ENCODE data around the gene SLC37A3.

- no peak for TF ChIP-seq EZH2 (IDR thresholded peaks at IDR 0.05; ENCODE audit: insufficient read depth, low read length)
- TF ChIP-seq CTCF (IDR thresholded peaks at IDR 0.05; ENCODE audit: insufficient read depth, low read depth, low read length), result no peak
Measured at GRCh38 chr7:140310337-140311002, 87.9 kb downstream of the SLC37A3 start.
